Sigmoid colon (tissue), 4 donors: ENCODE data around the gene ZCCHC24.

Source experiments
- POLR2A ChIP-seq, 2 donors: fragments of 450-650 bp; IDR thresholded peaks; one replicate each; pipeline ENCODE4 v1.6.1; 2016; ENCODE audit warnings: antibody characterized with exemption in 2 of 2, mild to moderate bottlenecking in 2 of 2, moderate library complexity in 2 of 2
- POLR2AphosphoS5 ChIP-seq, 4 donors: sonication (generic); formaldehyde crosslinking; IDR thresholded peaks; one replicate each; pipeline ENCODE4 v1.6.1; 2017; ENCODE audit warnings: antibody characterized with exemption in 4 of 4
- TF ChIP-seq, protein P1 (sequence below), 4 experiments: fragments of 450-650 bp in 3 of 4; fragments of 200-600 bp in 1 of 4; IDR thresholded peaks; one replicate each; pipeline ENCODE4 v1.5.1; 2016 to 2019; ENCODE audit warnings: antibody characterized with exemption in 4 of 4, mild to moderate bottlenecking in 3 of 4, moderate library complexity in 2 of 4

DNA sequence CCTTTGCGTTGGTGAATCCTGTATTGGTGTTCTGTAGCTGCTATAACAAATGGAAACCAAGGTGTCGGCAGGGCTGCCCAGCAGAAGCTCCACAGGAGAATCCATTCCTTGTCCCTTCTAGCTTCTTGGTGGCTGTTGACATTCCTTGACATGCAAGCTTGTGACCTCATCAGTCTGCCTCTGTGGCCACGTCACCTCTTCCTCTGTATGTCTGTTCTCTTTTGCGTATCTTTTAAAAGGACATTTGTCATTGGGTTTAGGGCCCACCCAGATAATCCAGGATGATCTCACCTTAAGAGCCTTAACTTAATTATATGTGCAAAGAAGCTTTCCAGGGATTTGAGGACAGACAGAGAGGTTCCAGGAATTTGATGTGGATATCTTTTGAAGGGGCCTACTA is 15.3 kb upstream of the ZCCHC24 start:
- TF ChIP-seq, protein P1, sequence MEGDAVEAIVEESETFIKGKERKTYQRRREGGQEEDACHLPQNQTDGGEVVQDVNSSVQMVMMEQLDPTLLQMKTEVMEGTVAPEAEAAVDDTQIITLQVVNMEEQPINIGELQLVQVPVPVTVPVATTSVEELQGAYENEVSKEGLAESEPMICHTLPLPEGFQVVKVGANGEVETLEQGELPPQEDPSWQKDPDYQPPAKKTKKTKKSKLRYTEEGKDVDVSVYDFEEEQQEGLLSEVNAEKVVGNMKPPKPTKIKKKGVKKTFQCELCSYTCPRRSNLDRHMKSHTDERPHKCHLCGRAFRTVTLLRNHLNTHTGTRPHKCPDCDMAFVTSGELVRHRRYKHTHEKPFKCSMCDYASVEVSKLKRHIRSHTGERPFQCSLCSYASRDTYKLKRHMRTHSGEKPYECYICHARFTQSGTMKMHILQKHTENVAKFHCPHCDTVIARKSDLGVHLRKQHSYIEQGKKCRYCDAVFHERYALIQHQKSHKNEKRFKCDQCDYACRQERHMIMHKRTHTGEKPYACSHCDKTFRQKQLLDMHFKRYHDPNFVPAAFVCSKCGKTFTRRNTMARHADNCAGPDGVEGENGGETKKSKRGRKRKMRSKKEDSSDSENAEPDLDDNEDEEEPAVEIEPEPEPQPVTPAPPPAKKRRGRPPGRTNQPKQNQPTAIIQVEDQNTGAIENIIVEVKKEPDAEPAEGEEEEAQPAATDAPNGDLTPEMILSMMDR (IDR thresholded peaks at IDR 0.05), result no peak
- TF ChIP-seq POLR2A (IDR thresholded peaks at IDR 0.05), result no peak
- no peak for TF ChIP-seq POLR2AphosphoS5 (IDR thresholded peaks at IDR 0.05)
